Smooth muscle cell (in vitro differentiated cells): Measurements from ENCODE around the gene C16orf90. TPM values are rescaled to one million over a fixed set of nuclear protein-coding genes. Genes with fewer than 3 reads are reported as not detected.

Experiments
- DNase-seq: peaks from one replicate; lab custom pipeline; 2025; ENCODE audit not compliant: unreplicated experiment; lab: John Stamatoyannopoulos, UW
- H2AFZ ChIP-seq: fragments of 200-600 bp; sonication (generic); 2 replicates; pipeline ENCODE4 v1.6.0; 2016; ENCODE audit warnings: antibody characterized with exemption, low read depth, mild to moderate bottlenecking
- H3F3A ChIP-seq: fragments of 200-600 bp; sonication (generic); 2 replicates; pipeline ENCODE4 v1.6.0; 2017; ENCODE audit warnings: antibody characterized with exemption, low read depth
- H3K27ac ChIP-seq: fragments of 200-600 bp; sonication (generic); 2 replicates; pipeline ENCODE4 v1.5.1; 2016; ENCODE audit warnings: low read depth, mild to moderate bottlenecking
- H3K27me3 ChIP-seq: fragments of 200-600 bp; sonication (generic); 2 replicates; pipeline ENCODE4 v1.6.1; 2016; ENCODE audit warnings: low read depth, mild to moderate bottlenecking
- H3K36me3 ChIP-seq: fragments of 200-600 bp; sonication (generic); 2 replicates; pipeline ENCODE4 v1.5.1; 2016; ENCODE audit warnings: low read depth
- H3K4me1 ChIP-seq: fragments of 200-600 bp; sonication (generic); 2 replicates; pipeline ENCODE4 v1.5.1; 2016; ENCODE audit warnings: low read depth
- H3K4me2 ChIP-seq: fragments of 200-600 bp; sonication (generic); 2 replicates; pipeline ENCODE4 v1.6.0; 2016; ENCODE audit warnings: mild to moderate bottlenecking
- H3K4me3 ChIP-seq: fragments of 200-600 bp; sonication (generic); 2 replicates; pipeline ENCODE4 v1.5.1; 2016; ENCODE audit warnings: mild to moderate bottlenecking
- H3K79me2 ChIP-seq: fragments of 200-600 bp; sonication (generic); 2 replicates; pipeline ENCODE4 v1.6.0; 2016; ENCODE audit warnings: low read depth, mild to moderate bottlenecking
- H3K9ac ChIP-seq: fragments of 200-600 bp; sonication (generic); 2 replicates; pipeline ENCODE4 v1.6.0; 2016; ENCODE audit warnings: low read depth
- H3K9me3 ChIP-seq: fragments of 200-600 bp; sonication (generic); replicated peaks from 2 replicates; pipeline ENCODE4 v1.5.1; 2016; ENCODE audit warnings: low read depth
- H4K20me1 ChIP-seq: fragments of 200-600 bp; sonication (generic); 2 replicates; pipeline ENCODE4 v1.6.0; 2016; ENCODE audit warnings: low read depth
- CTCF ChIP-seq: fragments of 200-600 bp; sonication (generic); IDR thresholded peaks from 2 replicates; pipeline ENCODE4 v1.5.1; 2017; ENCODE audit warnings: borderline replicate concordance, mild to moderate bottlenecking, antibody characterized with exemption; ENCODE audit not compliant: insufficient read depth, poor library complexity, severe bottlenecking
- WGBS: methylation state at CpG from one replicate; pipeline ENCODE4 v1.1.7; 2016; ENCODE audit warnings: low lambda C conversion rate; 5-methylcytosine and 5-hydroxymethylcytosine counted together
- polyA plus RNA-seq: library from polyadenylated mRNA; unstranded; fragments of >200 nt; fragmentation: Nextera tagmentation; extraction: Ambion mirVana; gene quantifications from 2 replicates; pipeline ENCODE4 v1.2.1, GENCODE V29; 2016
- total RNA-seq: library from RNA; depleted of rRNA; stranded (reverse); fragments of >200 nt; gene quantifications from 2 replicates; pipeline ENCODE4 v1.2.3, GENCODE V29; 2014

C16orf90 gene
- total and polyA plus RNA-seq, 2 experiments from 2014 or later = not detected

- H4K20me1 ChIP-seq = peaks cover 57% of the 10 kb centered on the region
- no peak overlapping the region for H3K27ac ChIP-seq
- DNase-seq = no peak
- H3K9me3 ChIP-seq = no peaks in the 10 kb centered on the region
- H3K4me2 ChIP-seq = no peak overlapping the region
- H3K27me3 ChIP-seq = no peaks in the 10 kb centered on the region
- TF ChIP-seq CTCF = no peak
- no peak overlapping the region for H2AFZ ChIP-seq
- H3K36me3 ChIP-seq = no peaks in the 10 kb centered on the region
- H3K9ac ChIP-seq = no peak overlapping the region
- H3K79me2 ChIP-seq = peaks cover 20% of the 10 kb centered on the region
- no peaks in the 10 kb centered on the region for H3K4me1 ChIP-seq
- 98% methylated on average over 17 of the region's 18 CpGs for WGBS
- H3F3A ChIP-seq = no peaks in the 10 kb centered on the region
- no peak overlapping the region for H3K4me3 ChIP-seq
Observed at GRCh38 chr16:3482659-3483241, 12.5 kb downstream of the C16orf90 start.

- no peak for DNase-seq
- H3F3A ChIP-seq = no peaks in the 10 kb centered on the region
- no peak overlapping the region for H3K9ac ChIP-seq
- no peaks in the 10 kb centered on the region for H3K27me3 ChIP-seq
- H4K20me1 ChIP-seq = peaks cover 59% of the 10 kb centered on the region
- 90% methylated on average over 32 of the region's 32 CpGs for WGBS
- H3K79me2 ChIP-seq = peaks cover 24% of the 10 kb centered on the region
- no peaks in the 10 kb centered on the region for H3K4me1 ChIP-seq
- no peaks in the 10 kb centered on the region for H3K9me3 ChIP-seq
- H2AFZ ChIP-seq = no peak overlapping the region
- TF ChIP-seq CTCF = no peak
- no peak overlapping the region for H3K27ac ChIP-seq
- H3K4me3 ChIP-seq = no peak overlapping the region
- H3K36me3 ChIP-seq = no peaks in the 10 kb centered on the region
- no peak overlapping the region for H3K4me2 ChIP-seq
Observed at GRCh38 chr16:3481696-3482658, 13.3 kb downstream of the C16orf90 start.

- H3K4me1 ChIP-seq = no peaks in the 10 kb centered on the region
- no peak overlapping the region for H3K4me2 ChIP-seq
- H3K36me3 ChIP-seq = no peaks in the 10 kb centered on the region
- H3K9ac ChIP-seq = no peak overlapping the region
- no peaks in the 10 kb centered on the region for H3K27me3 ChIP-seq
- no peaks in the 10 kb centered on the region for H3F3A ChIP-seq
- DNase-seq = no peak
- peaks cover 33% of the 10 kb centered on the region for H3K79me2 ChIP-seq
- H4K20me1 ChIP-seq = peaks cover 68% of the 10 kb centered on the region
- WGBS = 81% methylated on average over 17 of the region's 18 CpGs
- H2AFZ ChIP-seq = no peak overlapping the region
- no peak overlapping the region for H3K27ac ChIP-seq
- H3K9me3 ChIP-seq = no peaks in the 10 kb centered on the region
- TF ChIP-seq CTCF = no peak
- H3K4me3 ChIP-seq = no peak overlapping the region
Observed at GRCh38 chr16:3480901-3481695, 14.2 kb downstream of the C16orf90 start.
